ENCODE results near the gene F2RL3.

Gene F2RL3

GRCh38 chr19:16888629-16889365, at the start of gene F2RL3:
F2RL3 (plus strand) TSS chr19:16888999; CDS start chr19:16889190, 191 bp downstream.
- Histone ChIP-seq H3K4me1 (ENCODE audit: control insufficient read depth in 1 of 2, insufficient read depth in 2 of 2, low read length in 2 of 2) (no peaks in the 10 kb centered on the region), H3K27ac (ENCODE audit: low read length) (no peak within 1 kb of the TSS), H3K36me3 (ENCODE audit: control insufficient read depth in 1 of 2, insufficient read depth in 2 of 2, low read length in 2 of 2) (no peaks in the 10 kb centered on the region), H3K9me3 (ENCODE audit: control insufficient read depth in 1 of 2, low read length in 2 of 2) (no peaks in the 10 kb centered on the region), H3K4me3 (ENCODE audit: low read depth in 1 of 2, low read length in 2 of 2) (no peak within 1 kb of the TSS), H3K27me3 (ENCODE audit: low read depth, low read length) (no peaks in the 10 kb centered on the region)

GRCh38 chr19:16841391-16841926, 47.3 kb upstream of the F2RL3 start:
- Histone ChIP-seq H3K27ac (ENCODE audit: low read length) (no peak overlapping the region), H3K9me3 (ENCODE audit: control insufficient read depth in 1 of 2, low read length in 2 of 2) (no peaks in the 10 kb centered on the region), H3K27me3 (ENCODE audit: low read depth, low read length) (no peaks in the 10 kb centered on the region), H3K4me1 (ENCODE audit: control insufficient read depth in 1 of 2, insufficient read depth in 2 of 2, low read length in 2 of 2) (peaks cover 0 to under 1% of the 10 kb centered on the region in 2 donors), H3K4me3 (ENCODE audit: low read depth in 1 of 2, low read length in 2 of 2) (no peak overlapping the region), H3K36me3 (ENCODE audit: control insufficient read depth in 1 of 2, insufficient read depth in 2 of 2, low read length in 2 of 2) (peaks cover 40 to 86% of the 10 kb centered on the region in 2 donors)

- H3K9me3 ChIP-seq (ENCODE audit: control insufficient read depth in 1 of 2, low read length in 2 of 2), result no peaks in the 10 kb centered on the region
- peaks cover 56 to 91% of the 10 kb centered on the region in 2 donors for H3K36me3 ChIP-seq (ENCODE audit: control insufficient read depth in 1 of 2, insufficient read depth in 2 of 2, low read length in 2 of 2)
- H3K27ac ChIP-seq (ENCODE audit: low read length), result no peak overlapping the region
- no peak overlapping the region for H3K4me3 ChIP-seq (ENCODE audit: low read depth in 1 of 2, low read length in 2 of 2)
- no peaks in the 10 kb centered on the region for H3K27me3 ChIP-seq (ENCODE audit: low read depth, low read length)
- H3K4me1 ChIP-seq (ENCODE audit: control insufficient read depth in 1 of 2, insufficient read depth in 2 of 2, low read length in 2 of 2), result no peaks in the 10 kb centered on the region
Observed at GRCh38 chr19:16846901-16847300, 41.9 kb upstream of the F2RL3 start.

GRCh38 chr19:16847430-16847829, 41.4 kb upstream of the F2RL3 start:
- H3K27ac ChIP-seq (ENCODE audit: low read length), result no peak overlapping the region
- H3K9me3 ChIP-seq (ENCODE audit: control insufficient read depth in 1 of 2, low read length in 2 of 2), result no peaks in the 10 kb centered on the region
- H3K4me1 ChIP-seq (ENCODE audit: control insufficient read depth in 1 of 2, insufficient read depth in 2 of 2, low read length in 2 of 2), result no peaks in the 10 kb centered on the region
- H3K4me3 ChIP-seq (ENCODE audit: low read depth in 1 of 2, low read length in 2 of 2), result no peak overlapping the region
- peaks cover 60 to 90% of the 10 kb centered on the region in 2 donors for H3K36me3 ChIP-seq (ENCODE audit: control insufficient read depth in 1 of 2, insufficient read depth in 2 of 2, low read length in 2 of 2)
- H3K27me3 ChIP-seq (ENCODE audit: low read depth, low read length), result no peaks in the 10 kb centered on the region

GRCh38 chr19:16849168-16849567, 39.6 kb upstream of the F2RL3 start:
- no peaks in the 10 kb centered on the region for H3K27me3 ChIP-seq (ENCODE audit: low read depth, low read length)
- no peak overlapping the region for H3K27ac ChIP-seq (ENCODE audit: low read length)
- peaks cover 67 to 90% of the 10 kb centered on the region in 2 donors for H3K36me3 ChIP-seq (ENCODE audit: control insufficient read depth in 1 of 2, insufficient read depth in 2 of 2, low read length in 2 of 2)
- H3K9me3 ChIP-seq (ENCODE audit: control insufficient read depth in 1 of 2, low read length in 2 of 2), result no peaks in the 10 kb centered on the region
- H3K4me1 ChIP-seq (ENCODE audit: control insufficient read depth in 1 of 2, insufficient read depth in 2 of 2, low read length in 2 of 2), result no peaks in the 10 kb centered on the region
- no peak overlapping the region for H3K4me3 ChIP-seq (ENCODE audit: low read depth in 1 of 2, low read length in 2 of 2)

GRCh38 chr19:16850133-16850532, 38.7 kb upstream of the F2RL3 start:
- H3K4me3 ChIP-seq (ENCODE audit: low read depth in 1 of 2, low read length in 2 of 2), result no peak overlapping the region
- no peaks in the 10 kb centered on the region for H3K9me3 ChIP-seq (ENCODE audit: control insufficient read depth in 1 of 2, low read length in 2 of 2)
- no peak overlapping the region for H3K27ac ChIP-seq (ENCODE audit: low read length)
- no peaks in the 10 kb centered on the region for H3K27me3 ChIP-seq (ENCODE audit: low read depth, low read length)
- peaks cover 66 to 90% of the 10 kb centered on the region in 2 donors for H3K36me3 ChIP-seq (ENCODE audit: control insufficient read depth in 1 of 2, insufficient read depth in 2 of 2, low read length in 2 of 2)
- no peaks in the 10 kb centered on the region for H3K4me1 ChIP-seq (ENCODE audit: control insufficient read depth in 1 of 2, insufficient read depth in 2 of 2, low read length in 2 of 2)

GRCh38 chr19:16851031-16851712, 37.6 kb upstream of the F2RL3 start:
- H3K27me3 ChIP-seq (ENCODE audit: low read depth, low read length), result no peaks in the 10 kb centered on the region

GRCh38 chr19:16853066-16853465, 35.7 kb upstream of the F2RL3 start:
- no peaks in the 10 kb centered on the region for H3K27me3 ChIP-seq (ENCODE audit: low read depth, low read length)
- no peak overlapping the region for H3K27ac ChIP-seq (ENCODE audit: low read length)
- no peaks in the 10 kb centered on the region for H3K4me1 ChIP-seq (ENCODE audit: control insufficient read depth in 1 of 2, insufficient read depth in 2 of 2, low read length in 2 of 2)
- H3K9me3 ChIP-seq (ENCODE audit: control insufficient read depth in 1 of 2, low read length in 2 of 2), result no peaks in the 10 kb centered on the region
- H3K36me3 ChIP-seq (ENCODE audit: control insufficient read depth in 1 of 2, insufficient read depth in 2 of 2, low read length in 2 of 2), result peaks cover 55 to 78% of the 10 kb centered on the region in 2 donors
- H3K4me3 ChIP-seq (ENCODE audit: low read depth in 1 of 2, low read length in 2 of 2), result no peak overlapping the region

More at GRCh38 chr19:16851031-16851712, 37.6 kb upstream of the F2RL3 start:
- H3K4me3 ChIP-seq (ENCODE audit: low read depth in 1 of 2, low read length in 2 of 2), result no peak overlapping the region
- H3K27ac ChIP-seq (ENCODE audit: low read length), result no peak overlapping the region
- H3K4me1 ChIP-seq (ENCODE audit: control insufficient read depth in 1 of 2, insufficient read depth in 2 of 2, low read length in 2 of 2), result no peaks in the 10 kb centered on the region
- H3K9me3 ChIP-seq (ENCODE audit: control insufficient read depth in 1 of 2, low read length in 2 of 2), result no peaks in the 10 kb centered on the region
- peaks cover 66 to 87% of the 10 kb centered on the region in 2 donors for H3K36me3 ChIP-seq (ENCODE audit: control insufficient read depth in 1 of 2, insufficient read depth in 2 of 2, low read length in 2 of 2)

GRCh38 chr19:16856091-16856490, 32.7 kb upstream of the F2RL3 start:
- Histone ChIP-seq H3K4me1 (ENCODE audit: control insufficient read depth in 1 of 2, insufficient read depth in 2 of 2, low read length in 2 of 2) (no peaks in the 10 kb centered on the region), H3K4me3 (ENCODE audit: low read depth in 1 of 2, low read length in 2 of 2) (no peak overlapping the region), H3K27ac (ENCODE audit: low read length) (no peak overlapping the region), H3K36me3 (ENCODE audit: control insufficient read depth in 1 of 2, insufficient read depth in 2 of 2, low read length in 2 of 2) (peaks cover 41 to 76% of the 10 kb centered on the region in 2 donors), H3K9me3 (ENCODE audit: control insufficient read depth in 1 of 2, low read length in 2 of 2) (no peaks in the 10 kb centered on the region), H3K27me3 (ENCODE audit: low read depth, low read length) (no peaks in the 10 kb centered on the region)

GRCh38 chr19:16859626-16860025, 29.2 kb upstream of the F2RL3 start:
- Histone ChIP-seq H3K36me3 (ENCODE audit: control insufficient read depth in 1 of 2, insufficient read depth in 2 of 2, low read length in 2 of 2) (peaks cover 20 to 72% of the 10 kb centered on the region in 2 donors), H3K4me1 (ENCODE audit: control insufficient read depth in 1 of 2, insufficient read depth in 2 of 2, low read length in 2 of 2) (no peaks in the 10 kb centered on the region), H3K9me3 (ENCODE audit: control insufficient read depth in 1 of 2, low read length in 2 of 2) (no peaks in the 10 kb centered on the region), H3K4me3 (ENCODE audit: low read depth in 1 of 2, low read length in 2 of 2) (no peak overlapping the region), H3K27me3 (ENCODE audit: low read depth, low read length) (no peaks in the 10 kb centered on the region), H3K27ac (ENCODE audit: low read length) (no peak overlapping the region)

GRCh38 chr19:16860118-16860517, 28.7 kb upstream of the F2RL3 start:
- peaks cover 15 to 72% of the 10 kb centered on the region in 2 donors for H3K36me3 ChIP-seq (ENCODE audit: control insufficient read depth in 1 of 2, insufficient read depth in 2 of 2, low read length in 2 of 2)
- no peaks in the 10 kb centered on the region for H3K9me3 ChIP-seq (ENCODE audit: control insufficient read depth in 1 of 2, low read length in 2 of 2)
- no peak overlapping the region for H3K27ac ChIP-seq (ENCODE audit: low read length)
- H3K27me3 ChIP-seq (ENCODE audit: low read depth, low read length), result no peaks in the 10 kb centered on the region
- H3K4me1 ChIP-seq (ENCODE audit: control insufficient read depth in 1 of 2, insufficient read depth in 2 of 2, low read length in 2 of 2), result no peaks in the 10 kb centered on the region
- no peak overlapping the region for H3K4me3 ChIP-seq (ENCODE audit: low read depth in 1 of 2, low read length in 2 of 2)
